ENCODE measurements around the gene TSPEAR. TPM values are rescaled to one million over a fixed set of nuclear protein-coding genes. Genes with fewer than 3 reads are reported as not detected.

The TSPEAR gene
- polyA plus RNA-seq, 3 donors: 0.53 to 0.67 (median 0.62) TPM

GRCh38 chr21:44460441-44460755, 251.0 kb downstream of the TSPEAR start:
- no peak for DNase-seq (ENCODE audit: low read depth in 3 of 3, low spot score in 2 of 3)

- no peak for DNase-seq (ENCODE audit: low read depth in 3 of 3, low spot score in 2 of 3)
Measured at GRCh38 chr21:44459712-44460440, 251.5 kb downstream of the TSPEAR start.

- no peak for DNase-seq (ENCODE audit: low read depth in 3 of 3, low spot score in 2 of 3)
Measured at GRCh38 chr21:44458971-44459711, 252.2 kb downstream of the TSPEAR start.

GRCh38 chr21:44456915-44457736, 254.2 kb downstream of the TSPEAR start:
- DNase-seq (ENCODE audit: low read depth in 3 of 3, low spot score in 2 of 3): no peak

GRCh38 chr21:44456214-44456914, 255.0 kb downstream of the TSPEAR start:
- DNase-seq (ENCODE audit: low read depth in 3 of 3, low spot score in 2 of 3): no peak

GRCh38 chr21:44455524-44456213, 255.7 kb downstream of the TSPEAR start:
- DNase-seq (ENCODE audit: low read depth in 3 of 3, low spot score in 2 of 3): no peak

- DNase-seq (ENCODE audit: low read depth in 3 of 3, low spot score in 2 of 3): peak in 2 of 3 donors; percentile 60 to 64
Measured at GRCh38 chr21:44454747-44455523, 256.4 kb downstream of the TSPEAR start, which contains the start of gene LRRC3. LRRC3 (plus strand) TSS chr21:44455510; CDS start chr21:44456645, 1,135 bp downstream.

GRCh38 chr21:44454058-44454457, 257.3 kb downstream of the TSPEAR start:
- DNase-seq (ENCODE audit: low read depth in 3 of 3, low spot score in 2 of 3): no peak

GRCh38 chr21:44453120-44453519, 258.3 kb downstream of the TSPEAR start:
- DNase-seq (ENCODE audit: low read depth in 3 of 3, low spot score in 2 of 3): no peak

- DNase-seq (ENCODE audit: low read depth in 3 of 3, low spot score in 2 of 3): no peak
Measured at GRCh38 chr21:44450999-44451398, 260.4 kb downstream of the TSPEAR start.

GRCh38 chr21:44450402-44450801, 261.0 kb downstream of the TSPEAR start:
- DNase-seq (ENCODE audit: low read depth in 3 of 3, low spot score in 2 of 3): no peak

- no peak for DNase-seq (ENCODE audit: low read depth in 3 of 3, low spot score in 2 of 3)
Measured at GRCh38 chr21:44449473-44450363, 261.7 kb downstream of the TSPEAR start.

GRCh38 chr21:44448651-44449131, 262.7 kb downstream of the TSPEAR start:
- no peak for DNase-seq (ENCODE audit: low read depth in 3 of 3, low spot score in 2 of 3)

Other genes starting within 250 kb of the TSPEAR start
- not detected for gene KRTAP10-1, start 171.4 kb downstream of the TSPEAR start, polyA plus RNA-seq (ENCODE audit: insufficient read length in 3 of 3)
- not detected for gene KRTAP10-2, start 160.1 kb downstream of the TSPEAR start, polyA plus RNA-seq (ENCODE audit: insufficient read length in 3 of 3)
- gene KRTAP10-3, start 152.8 kb downstream of the TSPEAR start, polyA plus RNA-seq (ENCODE audit: insufficient read length in 3 of 3): not detected
- not detected for gene KRTAP10-4, start 137.8 kb downstream of the TSPEAR start, polyA plus RNA-seq (ENCODE audit: insufficient read length in 3 of 3)
- gene KRTAP10-5, start 131.0 kb downstream of the TSPEAR start, polyA plus RNA-seq (ENCODE audit: insufficient read length in 3 of 3): not detected
- not detected for gene KRTAP10-6, start 119.1 kb downstream of the TSPEAR start, polyA plus RNA-seq (ENCODE audit: insufficient read length in 3 of 3)
- gene KRTAP10-7, start 111.0 kb downstream of the TSPEAR start, polyA plus RNA-seq (ENCODE audit: insufficient read length in 3 of 3): under 1 TPM in 1 of 3 donors, not detected in 2; 0.08 TPM
- gene KRTAP10-8, start 99.5 kb downstream of the TSPEAR start, polyA plus RNA-seq (ENCODE audit: insufficient read length in 3 of 3): not detected
- gene KRTAP10-9, start 84.5 kb downstream of the TSPEAR start, polyA plus RNA-seq (ENCODE audit: insufficient read length in 3 of 3): not detected
- gene KRTAP10-10, start 74.2 kb downstream of the TSPEAR start, polyA plus RNA-seq (ENCODE audit: insufficient read length in 3 of 3): not detected
- not detected for gene KRTAP10-11, start 65.2 kb downstream of the TSPEAR start, polyA plus RNA-seq (ENCODE audit: insufficient read length in 3 of 3)
- not detected for gene KRTAP12-4, start 56.9 kb downstream of the TSPEAR start, polyA plus RNA-seq (ENCODE audit: insufficient read length in 3 of 3)
- not detected for gene KRTAP12-3, start 53.6 kb downstream of the TSPEAR start, polyA plus RNA-seq (ENCODE audit: insufficient read length in 3 of 3)
- gene KRTAP12-2, start 44.6 kb downstream of the TSPEAR start, polyA plus RNA-seq (ENCODE audit: insufficient read length in 3 of 3): not detected
- not detected for gene KRTAP12-1, start 29.4 kb downstream of the TSPEAR start, polyA plus RNA-seq (ENCODE audit: insufficient read length in 3 of 3)
- gene KRTAP10-12, start 14.4 kb downstream of the TSPEAR start, polyA plus RNA-seq (ENCODE audit: insufficient read length in 3 of 3): not detected
- 10 to 100 TPM; 63.1 to 80.9 (median 80.6) TPM for gene UBE2G2, start 90.2 kb upstream of the TSPEAR start, polyA plus RNA-seq (ENCODE audit: insufficient read length in 3 of 3)
- gene SUMO3, start 106.5 kb upstream of the TSPEAR start, polyA plus RNA-seq (ENCODE audit: insufficient read length in 3 of 3): 100 to 1,000 TPM; 119 to 121 (median 119) TPM
- 100 to 1,000 TPM; 262 to 281 (median 279) TPM for gene PTTG1IP, start 162.1 kb upstream of the TSPEAR start, polyA plus RNA-seq (ENCODE audit: insufficient read length in 3 of 3)
- 10 to 100 TPM in 1 of 3 donors, 1 to 10 TPM in 2; 7.4 to 16.0 (median 8.1) TPM for gene ITGB2, start 209.3 kb upstream of the TSPEAR start, polyA plus RNA-seq (ENCODE audit: insufficient read length in 3 of 3)
- gene SLX9, start 228.5 kb upstream of the TSPEAR start, polyA plus RNA-seq (ENCODE audit: insufficient read length in 3 of 3): 10 to 100 TPM; 13.4 to 14.3 (median 14.1) TPM